Midbrain (tissue), 1 donor: Measurements from ENCODE around the gene SUV39H1.

ENCODE experiments used
- DNase-seq: peaks from one replicate; lab custom pipeline; 2025; lab: John Stamatoyannopoulos, UW

SUV39H1 gene

DNA sequence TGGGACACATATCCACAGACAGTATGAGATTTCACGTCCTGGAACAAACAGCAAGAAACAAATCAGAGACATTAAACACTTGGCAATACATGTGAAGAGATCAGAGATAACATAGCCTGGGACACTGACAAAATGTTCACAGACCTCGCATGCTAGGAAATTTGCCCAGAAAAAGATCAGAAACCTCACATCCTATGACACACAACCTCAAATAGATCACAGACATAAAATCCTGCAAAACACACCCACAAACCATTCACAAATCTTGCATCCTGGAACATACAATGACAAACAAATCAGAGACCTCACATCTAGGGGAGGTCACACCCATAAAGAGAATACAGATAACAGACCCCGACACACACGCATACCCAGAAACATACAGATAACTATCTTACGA lies 18.0 kb downstream of the SUV39H1 start:
- DNase-seq: no peak

DNA sequence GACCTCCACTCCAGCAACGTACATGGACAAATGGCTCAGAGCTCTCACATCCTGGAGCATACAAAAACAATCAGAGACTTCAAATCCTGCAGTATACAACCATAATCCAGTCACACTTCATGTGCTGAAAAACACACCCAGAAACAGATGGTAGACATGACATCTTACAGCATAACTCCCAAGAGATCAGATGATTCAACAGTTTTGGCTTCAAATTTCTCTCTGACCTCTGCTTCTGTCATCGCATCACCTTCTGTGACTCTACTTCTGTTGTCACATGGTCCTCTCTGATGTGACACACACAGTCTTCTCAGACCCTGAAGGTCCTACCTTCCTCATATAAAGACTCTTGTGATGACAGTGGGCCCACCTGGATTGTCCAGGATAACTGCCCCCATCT lies 18.5 kb downstream of the SUV39H1 start:
- DNase-seq: no peak

DNA sequence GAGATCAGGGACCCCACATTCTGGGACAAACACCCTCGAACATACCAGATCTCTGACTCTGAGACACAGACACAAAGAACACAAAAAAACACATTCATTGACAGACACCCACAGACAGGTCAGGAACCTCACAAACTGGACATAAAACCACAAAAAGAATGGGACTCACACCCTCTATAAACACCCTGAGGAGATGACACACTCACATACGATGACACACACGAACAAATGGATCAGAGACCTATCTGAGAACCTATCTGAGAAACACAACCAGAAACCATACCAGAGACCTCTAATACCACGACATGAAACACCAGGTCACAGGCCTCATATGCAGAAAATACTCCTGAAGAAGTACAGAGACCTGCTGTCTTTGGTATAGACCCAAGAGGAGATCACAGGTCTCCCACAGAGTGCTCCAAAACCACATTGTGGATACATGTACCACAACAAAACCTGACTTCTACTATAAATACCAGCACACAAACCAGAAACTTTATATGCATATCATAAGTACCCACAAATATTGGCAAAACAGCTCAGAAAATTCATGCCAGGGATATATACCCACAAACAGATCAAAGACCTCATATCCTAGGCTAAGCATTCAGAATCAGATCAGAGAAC lies 19.5 kb downstream of the SUV39H1 start:
- DNase-seq: no peak

DNA sequence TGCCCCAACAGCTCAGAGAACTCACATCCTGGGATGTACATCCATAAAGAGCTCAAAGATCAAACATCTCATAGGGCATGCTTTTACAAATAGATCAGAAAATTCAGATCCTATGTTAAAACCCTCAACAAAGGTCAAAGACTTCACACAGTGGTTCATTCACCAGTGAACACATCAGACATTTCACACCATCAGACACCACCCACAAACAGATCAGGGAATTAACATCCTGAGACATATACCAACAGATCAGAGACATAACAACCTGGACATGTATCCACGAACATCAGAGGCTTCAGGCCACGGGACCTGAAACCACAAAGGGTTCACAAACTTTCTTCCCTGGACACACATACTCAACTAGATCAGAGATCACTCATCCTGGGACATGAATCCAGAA lies 23.4 kb downstream of the SUV39H1 start:
- no peak for DNase-seq

DNA sequence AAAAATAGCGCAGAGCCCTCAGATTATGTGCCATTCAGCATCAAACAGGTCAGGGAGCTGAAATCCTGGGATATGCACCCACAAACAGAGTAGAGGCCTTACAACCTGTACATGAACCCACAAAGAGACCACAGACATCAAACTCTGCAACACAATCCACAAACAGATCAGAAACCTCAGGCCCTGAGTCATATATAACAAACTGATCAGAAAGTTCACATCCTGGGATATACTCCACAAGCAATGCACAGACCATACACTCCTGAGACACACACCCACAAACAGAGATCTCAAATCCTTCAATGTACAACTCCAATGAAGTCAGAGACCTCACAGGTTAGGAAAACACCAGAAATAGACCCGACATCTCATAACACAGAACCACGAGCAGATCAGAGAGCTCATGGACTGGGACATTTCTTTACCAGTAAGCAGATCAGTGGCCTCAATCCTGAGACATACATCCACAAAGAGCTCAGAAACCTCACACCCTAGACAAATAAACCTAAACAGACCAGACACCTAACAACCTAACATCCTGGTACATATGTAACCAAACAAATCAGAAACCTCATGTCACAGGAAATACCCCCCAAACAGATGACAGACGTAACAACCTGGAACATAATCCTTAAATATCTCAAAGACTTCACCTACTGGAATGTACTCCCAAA lies 24.2 kb downstream of the SUV39H1 start:
- no peak for DNase-seq

DNA sequence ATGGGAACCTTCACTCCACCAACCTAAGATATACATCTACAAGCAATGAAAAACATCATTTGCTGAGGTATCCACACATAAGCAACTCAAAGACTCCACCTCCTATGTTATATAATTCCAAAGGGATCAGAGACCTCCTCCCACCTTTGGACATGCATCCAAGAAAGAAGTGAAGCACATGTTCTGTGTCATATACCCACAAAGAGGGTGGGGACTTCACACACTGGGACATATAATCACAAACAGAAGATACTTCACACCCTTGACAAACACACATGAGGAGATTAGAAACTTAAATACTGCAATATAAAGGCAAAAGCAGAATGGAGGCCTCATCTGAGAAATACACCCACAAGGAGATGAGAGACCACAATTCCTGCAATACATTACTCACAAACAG lies 25.4 kb downstream of the SUV39H1 start:
- DNase-seq: no peak

DNA sequence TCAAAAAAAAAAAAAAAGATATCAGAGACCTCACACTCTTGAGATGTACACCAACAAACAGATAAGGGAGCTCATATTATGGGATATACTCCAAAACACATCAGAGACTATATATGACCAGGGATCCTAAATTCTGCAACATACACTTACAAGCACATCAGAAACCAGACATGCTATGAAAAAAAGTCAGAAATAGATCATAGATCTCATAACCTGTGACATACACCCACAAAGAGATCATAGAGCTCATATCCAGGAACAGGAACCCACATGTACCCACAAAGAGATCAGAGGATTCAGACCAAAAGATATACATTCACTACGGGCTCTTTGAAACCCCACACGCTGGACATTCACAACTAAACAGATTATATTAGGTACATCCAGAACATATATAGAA lies 30.1 kb downstream of the SUV39H1 start:
- no peak for DNase-seq

DNA sequence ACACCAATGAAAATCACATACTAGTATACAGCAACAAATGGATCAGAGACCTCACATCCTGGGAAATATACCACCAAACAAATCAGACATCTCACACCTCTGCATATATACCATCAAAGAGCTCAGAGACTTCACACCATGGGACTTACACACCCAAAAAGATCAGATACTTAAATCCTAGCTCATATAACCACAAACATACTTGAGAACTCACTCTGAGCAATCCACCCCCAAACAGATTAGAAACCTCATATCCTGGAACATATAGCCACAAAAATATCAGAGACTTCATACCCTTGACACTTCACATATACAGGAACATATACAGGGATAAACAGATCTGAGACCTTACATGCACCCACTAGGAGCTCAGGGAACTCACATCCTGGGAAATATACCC lies 32.1 kb downstream of the SUV39H1 start:
- DNase-seq: no peak

DNA sequence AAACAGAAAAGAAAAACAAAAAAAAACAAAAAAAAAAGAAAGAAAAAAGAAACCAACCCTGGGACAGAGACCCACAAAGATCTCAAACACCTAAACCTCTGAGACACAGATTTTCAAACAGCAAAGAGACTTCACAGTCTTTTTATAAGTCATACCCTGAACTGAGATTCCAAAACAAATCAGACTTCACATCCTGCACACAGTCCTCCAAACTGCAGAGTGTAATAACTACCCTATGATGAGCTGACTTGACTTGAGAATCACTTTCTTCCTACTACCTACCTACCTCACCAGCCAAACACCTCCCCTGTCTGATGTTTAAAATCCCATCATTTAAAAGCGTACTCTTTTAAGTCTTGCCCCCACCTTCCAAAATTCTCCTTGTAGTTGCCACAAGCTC lies 39.8 kb downstream of the SUV39H1 start:
- DNase-seq: no peak

DNA sequence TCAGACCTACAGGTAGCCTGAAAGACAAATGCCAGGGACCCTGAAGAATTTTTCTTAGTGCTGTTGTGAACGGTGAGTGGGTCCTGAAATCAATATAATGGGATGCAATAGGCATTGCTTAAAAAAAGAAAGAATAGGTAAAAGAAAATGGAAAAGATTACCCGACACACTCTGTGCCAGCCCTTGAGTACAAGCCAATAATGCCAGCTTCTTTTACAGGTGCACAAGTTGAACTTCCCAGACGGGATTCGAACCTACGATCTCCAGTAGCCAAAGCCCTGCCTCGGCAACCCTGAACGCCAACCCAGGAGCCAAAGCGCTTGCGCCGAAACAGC lies 40.3 kb downstream of the SUV39H1 start:
- DNase-seq: no peak

DNA sequence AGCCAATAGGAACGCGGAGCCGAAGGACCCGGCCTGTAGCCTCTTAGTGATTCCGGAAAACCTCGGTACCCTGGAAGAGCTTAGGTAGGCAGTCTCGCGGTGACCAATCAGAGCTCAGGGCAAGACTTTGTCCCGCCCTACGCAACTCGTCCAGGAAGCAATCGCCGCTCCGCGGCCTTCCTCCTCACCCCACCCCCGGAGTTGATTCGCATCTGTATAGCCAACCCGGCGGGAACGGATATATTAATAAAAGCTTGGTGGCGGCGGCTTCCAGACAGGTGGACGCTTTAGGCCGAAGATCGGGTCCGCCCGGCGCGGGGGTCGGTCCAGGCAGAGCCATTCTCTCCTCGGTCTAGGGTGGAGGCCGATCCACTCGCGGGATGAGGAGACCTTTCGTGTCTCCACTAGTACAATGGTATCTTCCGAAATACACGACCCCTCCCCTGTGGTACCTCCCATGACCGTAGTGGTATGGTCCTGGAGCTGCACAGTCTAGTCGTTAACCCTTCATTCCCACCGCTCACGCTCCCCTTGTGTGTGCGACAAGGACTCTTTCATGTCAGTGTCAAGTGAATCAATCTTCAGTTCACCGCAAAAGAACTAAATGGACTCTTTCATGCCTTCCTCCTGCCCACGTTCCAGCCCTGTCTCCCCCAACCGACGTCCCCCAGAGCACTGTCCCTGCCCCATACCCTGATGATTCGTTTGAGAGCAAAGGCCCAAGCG lies 40.8 kb downstream of the SUV39H1 start:
- DNase-seq: peak; percentile 91

DNA sequence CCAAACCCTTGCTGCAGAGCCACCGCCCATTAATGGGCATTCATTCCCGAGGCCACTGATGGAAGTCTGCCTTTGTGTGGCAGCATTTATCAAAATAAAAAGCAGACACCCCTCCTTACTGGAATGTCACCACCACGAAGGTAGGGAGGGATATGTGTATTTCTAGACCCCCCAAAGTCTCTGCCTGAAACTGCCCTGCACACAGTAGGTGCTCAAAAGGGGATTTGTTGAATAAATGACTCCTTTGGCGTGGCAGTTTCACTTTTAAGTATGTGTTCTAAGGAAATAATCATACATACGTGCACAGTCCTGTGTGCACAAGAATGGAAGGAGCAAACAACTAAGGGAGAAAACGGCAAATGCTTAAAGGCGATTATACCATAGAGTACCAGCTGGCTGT lies 41.4 kb downstream of the SUV39H1 start:
- no peak for DNase-seq

DNA sequence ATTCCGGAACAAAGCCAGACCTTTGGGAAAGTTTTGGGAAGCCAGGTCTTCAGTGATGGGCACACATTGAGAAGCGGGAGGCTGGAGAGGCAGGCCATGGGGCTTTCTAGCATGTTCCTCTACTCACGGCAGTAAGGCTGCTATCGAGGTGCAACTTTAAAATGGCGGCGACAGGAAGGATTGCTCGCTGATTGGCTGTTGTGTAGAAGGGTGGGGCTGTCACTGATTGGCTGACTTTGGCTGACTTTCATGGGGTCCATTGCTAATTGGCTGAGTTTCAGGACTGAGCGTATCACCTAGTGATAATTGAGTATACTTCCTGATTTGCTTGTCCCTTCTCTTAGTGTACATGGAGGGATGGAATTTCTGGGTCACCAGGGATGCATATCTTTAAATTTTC lies 45.3 kb downstream of the SUV39H1 start:
- DNase-seq: no peak

DNA sequence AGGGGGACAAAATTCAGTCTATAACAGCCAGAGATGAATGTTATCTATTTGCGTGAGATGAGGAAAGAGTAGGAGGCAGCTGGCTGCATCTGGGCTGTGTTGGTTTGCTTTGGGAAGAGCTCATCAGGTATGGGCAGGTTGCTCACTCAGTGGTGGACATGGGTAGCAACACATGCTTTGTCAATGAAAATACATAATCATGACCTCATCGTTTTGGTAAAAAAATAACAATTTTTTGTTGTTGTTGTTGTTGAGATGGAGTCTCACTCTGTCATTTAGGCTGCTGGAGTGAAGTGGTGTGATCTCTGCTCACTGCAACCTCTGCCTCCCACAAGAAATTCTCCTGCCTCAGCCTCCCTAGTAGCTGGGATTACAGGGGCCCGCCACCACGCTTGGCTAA lies 48.7 kb downstream of the SUV39H1 start:
- no peak for DNase-seq

DNA sequence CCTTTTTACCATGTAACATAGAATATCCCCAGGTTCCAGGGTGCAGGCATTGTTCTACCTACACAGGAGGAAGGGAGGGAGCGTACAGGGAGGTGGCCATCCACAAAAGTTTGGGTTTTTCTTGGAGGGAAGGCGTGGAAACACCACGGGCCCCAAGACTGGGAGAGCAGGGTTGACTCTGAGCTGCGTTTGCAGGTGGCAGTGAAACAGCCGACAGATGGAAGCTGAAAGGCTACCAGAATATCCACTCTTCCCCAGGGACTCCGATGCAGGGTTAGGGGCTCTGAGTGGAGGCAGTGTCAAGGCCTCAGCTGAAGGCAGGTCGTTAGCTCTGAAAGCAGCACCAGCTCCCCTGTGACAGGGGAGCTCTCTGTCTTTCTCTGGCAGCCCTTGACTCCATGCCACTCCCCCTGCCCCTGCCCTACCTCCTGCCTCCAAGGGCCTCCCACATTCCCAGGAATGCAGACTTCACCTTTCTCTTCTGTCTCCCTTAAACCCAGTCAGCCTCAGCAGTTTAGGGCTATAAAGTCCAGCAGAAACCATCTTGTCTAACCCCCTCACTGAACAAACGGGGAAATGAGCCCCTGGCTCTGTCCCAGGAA lies 51.0 kb downstream of the SUV39H1 start:
- no peak for DNase-seq

DNA sequence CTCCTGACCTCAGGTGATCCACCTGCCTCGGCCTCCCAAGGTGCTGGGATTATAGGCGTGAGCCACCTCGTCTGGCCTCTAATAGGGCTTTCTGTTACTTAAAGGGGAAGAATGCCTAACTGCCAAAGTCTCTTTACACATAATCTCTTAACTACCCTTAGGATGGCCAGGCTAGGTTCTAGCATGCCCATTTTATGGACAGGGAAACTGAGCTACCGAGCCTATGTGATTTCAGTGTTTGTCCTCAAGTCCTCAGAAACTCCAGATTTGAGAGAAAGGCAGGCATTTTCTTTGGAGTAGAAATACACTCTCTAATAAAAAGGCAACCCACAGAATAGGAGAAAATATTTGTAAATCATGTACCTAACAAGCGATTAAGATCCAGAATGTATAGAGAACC lies 52.6 kb downstream of the SUV39H1 start:
- no peak for DNase-seq

DNA sequence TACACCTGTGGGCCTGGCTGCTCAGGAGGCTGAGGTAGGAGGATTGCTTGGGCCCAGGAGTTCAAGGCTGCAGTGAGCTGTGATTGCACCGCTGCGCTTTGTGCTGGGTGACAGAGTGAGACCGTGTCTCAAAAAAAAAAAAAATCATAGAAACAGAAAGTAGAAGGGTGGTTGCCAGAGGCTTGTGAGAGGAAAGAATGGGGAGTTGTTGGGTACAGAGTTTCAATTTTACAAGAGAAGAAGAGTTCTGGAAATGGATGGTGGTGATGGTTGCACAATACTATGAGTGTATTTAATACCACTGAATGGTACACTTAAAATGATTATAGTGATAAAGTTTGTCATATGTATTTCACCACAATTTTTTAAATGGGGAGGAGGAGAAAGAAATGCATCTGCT lies 54.8 kb downstream of the SUV39H1 start:
- no peak for DNase-seq

DNA sequence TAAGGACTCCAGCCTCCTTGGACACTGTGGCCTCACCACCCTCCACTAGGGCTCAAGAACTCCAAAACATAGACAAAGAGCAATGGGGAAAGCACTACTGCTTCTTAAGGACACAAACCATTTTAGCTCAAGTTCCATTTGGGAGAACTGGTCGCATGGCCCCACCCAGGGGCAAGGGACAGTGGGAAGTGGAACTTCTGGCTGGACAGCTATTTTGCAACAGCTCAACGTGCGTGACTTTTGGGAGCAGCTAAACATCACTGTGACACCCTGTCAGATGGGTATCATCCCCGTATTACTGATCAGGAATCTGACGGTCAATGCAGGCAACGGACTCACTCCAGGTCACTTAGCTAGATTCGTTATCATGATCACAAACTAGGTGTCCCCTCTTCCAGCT lies 56.0 kb downstream of the SUV39H1 start:
- no peak for DNase-seq

DNA sequence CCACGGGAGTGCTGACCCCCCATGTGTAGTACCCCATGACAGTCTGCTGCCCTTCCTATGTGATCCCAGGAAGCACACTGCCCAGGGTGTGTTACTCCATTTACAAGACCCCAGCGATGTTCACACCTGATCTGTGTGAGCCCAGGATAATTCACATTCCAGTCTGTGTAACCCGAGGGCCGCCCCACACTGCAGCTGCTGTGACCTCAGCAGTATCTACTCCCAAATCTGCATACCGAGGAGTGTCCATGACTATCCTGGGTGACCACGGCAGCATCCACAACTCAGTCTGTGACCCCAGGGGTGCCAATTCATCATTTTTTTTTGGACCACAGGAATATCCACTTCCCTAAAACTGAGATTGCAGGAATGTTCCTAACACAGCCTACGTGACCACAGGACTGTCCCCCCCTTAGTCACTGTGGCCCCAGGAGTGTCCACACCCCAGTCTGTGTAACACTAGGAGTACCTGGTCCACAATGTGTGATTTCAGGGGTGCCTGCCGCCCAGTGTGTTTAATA lies 57.2 kb downstream of the SUV39H1 start:
- no peak for DNase-seq

DNA sequence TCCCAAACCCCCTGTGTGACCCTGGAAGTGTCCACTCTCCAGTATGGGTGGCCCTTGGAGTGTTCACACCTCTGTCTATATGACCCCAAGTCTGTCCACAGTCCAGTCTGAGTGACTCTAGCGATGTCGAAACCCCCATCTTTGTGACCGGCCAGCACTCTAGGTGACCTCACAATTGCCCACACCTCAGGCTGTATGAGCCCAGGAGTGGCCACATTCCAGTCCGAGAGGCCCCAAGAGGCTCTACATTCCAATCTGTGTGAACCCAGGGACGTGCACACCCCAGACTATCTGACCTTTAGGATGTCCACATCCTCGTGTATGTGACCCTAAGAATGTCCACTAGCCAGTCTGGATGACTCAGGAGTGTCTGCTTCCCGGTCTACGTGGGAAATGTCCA lies 57.7 kb downstream of the SUV39H1 start:
- no peak for DNase-seq
